Hematopoietic multipotent progenitor cell treated with erythropoietin and hydrocortisone succinate and interleukin-3 and kit ligand, for 8 days (in vitro differentiated cells): Measurements from ENCODE around the gene PRAMEF20.

Experiments used
- DNase-seq: peaks from one replicate; pipeline ENCODE4 v3.0.0-alpha.2; 2015

Gene PRAMEF20

GRCh38 chr1:13465515-13465914 lies 55.3 kb downstream of the PRAMEF20 start:
- no peak for DNase-seq

GRCh38 chr1:13469343-13469742 lies 59.1 kb downstream of the PRAMEF20 start:
- no peak for DNase-seq
